Measurements from ENCODE around the gene EEF1A2. TPM values are rescaled to one million over a fixed set of nuclear protein-coding genes. Genes with fewer than 3 reads are reported as not detected.

EEF1A2 gene
- total and polyA plus RNA-seq, 10 donors = 0.39 to 1.4 (median 0.54) TPM

DNA sequence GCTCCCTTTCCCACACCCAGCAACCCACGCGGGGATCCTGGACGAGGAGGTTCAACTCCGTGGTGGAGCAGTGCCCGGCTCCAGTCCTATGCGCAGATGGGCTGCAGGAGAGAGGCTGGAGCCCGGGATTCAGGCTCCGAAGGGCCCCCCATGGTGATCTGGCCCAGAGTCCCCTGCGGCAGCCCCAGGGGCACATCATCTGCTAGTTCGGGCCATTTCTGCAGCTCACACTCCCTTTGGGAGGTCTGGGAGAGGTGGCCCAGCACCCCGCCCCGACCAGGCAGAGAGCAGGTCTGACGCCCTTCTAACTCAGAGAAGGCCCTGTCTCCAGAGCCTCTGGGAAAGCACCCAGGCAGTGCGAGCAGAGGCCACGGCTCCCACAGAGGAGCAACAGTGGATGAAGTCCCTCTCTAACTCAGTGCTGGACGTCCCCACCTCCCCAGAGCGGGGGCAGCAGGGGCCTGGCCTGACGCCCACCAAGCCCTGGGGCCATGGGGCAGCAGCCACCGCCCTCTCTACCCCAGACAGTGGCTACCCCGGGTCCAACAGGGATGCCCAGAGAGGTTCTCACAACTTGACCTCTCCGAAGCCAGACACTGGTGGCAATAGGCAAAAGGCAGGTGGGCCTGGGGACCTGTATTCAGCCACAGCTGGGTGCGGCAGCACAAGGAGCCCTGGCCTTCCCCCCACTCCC lies 29.7 kb downstream of the EEF1A2 start:
- WGBS, 5 donors = 75 to 83% (median 79%) methylated on average over 17 to 22 of the region's 22 CpGs
- H3K27ac ChIP-seq = no peak overlapping the region
- no peaks in the 10 kb centered on the region for H3K9me3 ChIP-seq
- no peak for DNase-seq
- intact Hi-C loops (cut with DNase I; ENCODE audit: low total_unique reads) = no loop called here
- peaks cover 0 to 24% (median 14%) of the 10 kb centered on the region in 6 donors for H3K4me1 ChIP-seq
- H3K27me3 ChIP-seq (replicated peaks in 1 of 7) = peaks cover 3 to 98% (median 82%) of the 10 kb centered on the region in 7 donors
- no peaks in the 10 kb centered on the region for H3K36me3 ChIP-seq
- H3K4me3 ChIP-seq = no peak overlapping the region
- TF ChIP-seq POLR2AphosphoS5 (IDR thresholded peaks at IDR 0.05) = no peak
- no peak for TF ChIP-seq POLR2A (IDR thresholded peaks at IDR 0.05)
- TF ChIP-seq, protein P1, sequence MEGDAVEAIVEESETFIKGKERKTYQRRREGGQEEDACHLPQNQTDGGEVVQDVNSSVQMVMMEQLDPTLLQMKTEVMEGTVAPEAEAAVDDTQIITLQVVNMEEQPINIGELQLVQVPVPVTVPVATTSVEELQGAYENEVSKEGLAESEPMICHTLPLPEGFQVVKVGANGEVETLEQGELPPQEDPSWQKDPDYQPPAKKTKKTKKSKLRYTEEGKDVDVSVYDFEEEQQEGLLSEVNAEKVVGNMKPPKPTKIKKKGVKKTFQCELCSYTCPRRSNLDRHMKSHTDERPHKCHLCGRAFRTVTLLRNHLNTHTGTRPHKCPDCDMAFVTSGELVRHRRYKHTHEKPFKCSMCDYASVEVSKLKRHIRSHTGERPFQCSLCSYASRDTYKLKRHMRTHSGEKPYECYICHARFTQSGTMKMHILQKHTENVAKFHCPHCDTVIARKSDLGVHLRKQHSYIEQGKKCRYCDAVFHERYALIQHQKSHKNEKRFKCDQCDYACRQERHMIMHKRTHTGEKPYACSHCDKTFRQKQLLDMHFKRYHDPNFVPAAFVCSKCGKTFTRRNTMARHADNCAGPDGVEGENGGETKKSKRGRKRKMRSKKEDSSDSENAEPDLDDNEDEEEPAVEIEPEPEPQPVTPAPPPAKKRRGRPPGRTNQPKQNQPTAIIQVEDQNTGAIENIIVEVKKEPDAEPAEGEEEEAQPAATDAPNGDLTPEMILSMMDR (IDR thresholded peaks at IDR 0.05 in 8 of 11, conservative IDR thresholded peaks at IDR 0.05 in 3 of 11) = no peak

DNA sequence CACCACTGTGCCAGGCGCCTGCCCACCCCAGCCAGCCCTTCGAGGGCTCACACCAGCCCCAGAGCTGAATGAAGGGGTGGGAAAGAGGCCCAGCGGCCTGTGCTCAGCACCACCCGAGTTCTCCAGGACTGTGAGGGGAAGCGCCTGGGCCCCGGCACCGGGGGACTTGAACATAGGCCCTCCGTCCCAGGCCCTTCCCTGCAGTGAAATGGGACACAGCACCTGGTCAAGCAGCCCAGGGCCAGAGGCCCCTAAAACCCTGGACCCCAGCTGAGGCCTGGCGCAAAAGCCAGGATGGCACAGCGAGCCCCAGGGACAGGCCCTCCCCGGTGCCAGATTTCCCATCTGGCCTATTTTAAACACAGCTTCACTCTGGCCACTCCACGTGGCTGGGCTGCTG lies 30.5 kb downstream of the EEF1A2 start:
- TF ChIP-seq, protein P1 (IDR thresholded peaks at IDR 0.05 in 8 of 11, conservative IDR thresholded peaks at IDR 0.05 in 3 of 11) = no peak
- TF ChIP-seq POLR2AphosphoS5 (IDR thresholded peaks at IDR 0.05) = no peak
- TF ChIP-seq POLR2A (IDR thresholded peaks at IDR 0.05) = no peak
- Histone ChIP-seq H3K4me1 (peaks cover 0 to 18% (median 14%) of the 10 kb centered on the region in 6 donors), H3K27me3 (replicated peaks in 1 of 7) (peaks cover 2 to 98% (median 82%) of the 10 kb centered on the region in 7 donors), H3K9me3 (no peaks in the 10 kb centered on the region), H3K4me3 (no peak overlapping the region), H3K27ac (no peak overlapping the region), H3K36me3 (no peaks in the 10 kb centered on the region)
- no peak for DNase-seq
- intact Hi-C loops (cut with DNase I; ENCODE audit: low total_unique reads) = no loop called here
- 46 to 85% (median 84%) methylated on average over 2 to 12 of the region's 12 CpGs for WGBS, 5 donors

DNA sequence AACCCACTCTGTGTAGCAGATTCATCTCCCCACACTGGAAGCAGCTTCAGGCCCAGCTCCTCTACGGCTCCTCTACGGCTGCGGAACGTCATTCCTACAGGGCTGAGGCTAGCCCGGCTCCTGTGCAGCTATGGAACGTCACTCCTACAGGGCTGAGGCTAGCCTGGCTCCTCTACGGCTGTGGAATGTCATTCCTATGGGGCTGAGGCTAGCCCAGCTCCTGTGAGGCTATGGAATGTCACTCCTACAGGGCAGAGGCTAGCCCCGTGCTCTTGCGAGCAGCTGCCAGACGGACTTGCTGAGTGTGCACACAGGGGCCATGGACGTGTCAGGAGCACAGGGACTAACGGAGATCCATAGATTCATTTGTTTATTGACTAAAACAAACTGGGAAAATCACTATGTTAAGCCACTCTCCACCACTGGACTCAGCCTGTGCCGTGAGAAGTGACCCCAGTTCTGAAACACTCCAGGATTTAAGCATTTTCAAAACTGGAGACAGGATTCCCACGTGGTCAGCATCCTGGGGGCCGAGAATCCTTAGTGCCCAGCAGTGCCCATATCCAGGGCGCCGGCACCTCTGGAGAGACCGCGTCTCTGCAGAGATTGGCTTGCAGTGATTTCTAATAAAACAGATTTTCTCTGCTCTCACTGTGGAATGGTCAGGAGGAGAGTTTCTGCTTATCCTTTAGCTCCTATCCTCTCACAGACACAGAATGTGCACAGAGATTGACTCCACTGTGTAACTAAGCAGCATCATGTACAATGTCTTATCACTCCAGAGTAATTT lies 31.4 kb downstream of the EEF1A2 start:
- Histone ChIP-seq H3K4me1 (peaks cover 0 to 17% (median 14%) of the 10 kb centered on the region in 6 donors), H3K9me3 (no peaks in the 10 kb centered on the region), H3K36me3 (no peaks in the 10 kb centered on the region), H3K27me3 (replicated peaks in 1 of 7) (peaks cover 0 to 98% (median 78%) of the 10 kb centered on the region in 7 donors), H3K4me3 (no peak overlapping the region), H3K27ac (no peak overlapping the region)
- WGBS, 5 donors = 70 to 81% (median 77%) methylated on average over 16 to 19 of the region's 19 CpGs
- no peak for TF ChIP-seq POLR2AphosphoS5 (IDR thresholded peaks at IDR 0.05)
- TF ChIP-seq, protein P1 (IDR thresholded peaks at IDR 0.05 in 8 of 11, conservative IDR thresholded peaks at IDR 0.05 in 3 of 11) = no peak
- TF ChIP-seq POLR2A (IDR thresholded peaks at IDR 0.05) = no peak
- intact Hi-C loops (cut with DNase I; ENCODE audit: low total_unique reads) = no loop called here
- no peak for DNase-seq

DNA sequence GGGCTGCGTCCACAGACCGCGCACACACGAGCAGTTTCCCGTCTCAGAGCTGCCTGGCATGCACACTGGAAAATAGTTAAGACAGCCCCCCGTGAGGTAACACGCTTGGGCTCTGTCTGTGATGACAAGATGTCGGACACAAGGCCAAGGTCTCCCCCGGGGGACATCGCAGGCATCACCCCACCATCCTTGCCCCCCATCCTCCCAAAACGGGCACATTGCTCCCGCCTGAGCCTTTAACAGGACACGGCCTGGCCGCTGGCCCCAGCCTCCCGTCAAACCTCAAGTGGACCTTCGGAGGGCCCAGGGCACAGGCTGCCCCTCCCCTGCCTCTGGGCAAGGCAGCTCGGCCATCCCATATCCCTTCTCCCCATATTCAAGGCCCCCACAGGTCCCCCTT lies 32.0 kb downstream of the EEF1A2 start:
- intact Hi-C loops (cut with DNase I; ENCODE audit: low total_unique reads) = no loop called here
- H3K4me3 ChIP-seq = no peak overlapping the region
- H3K9me3 ChIP-seq = no peaks in the 10 kb centered on the region
- peaks cover 0 to 98% (median 72%) of the 10 kb centered on the region in 7 donors for H3K27me3 ChIP-seq (replicated peaks in 1 of 7)
- H3K36me3 ChIP-seq = no peaks in the 10 kb centered on the region
- WGBS, 5 donors = 78 to 89% (median 83%) methylated on average over 13 to 17 of the region's 17 CpGs
- peaks cover 0 to 12% (median 9%) of the 10 kb centered on the region in 6 donors for H3K4me1 ChIP-seq
- no peak for DNase-seq
- no peak for TF ChIP-seq POLR2A (IDR thresholded peaks at IDR 0.05)
- TF ChIP-seq, protein P1 (IDR thresholded peaks at IDR 0.05 in 8 of 11, conservative IDR thresholded peaks at IDR 0.05 in 3 of 11) = no peak
- H3K27ac ChIP-seq = no peak overlapping the region

Data from spleen (tissue), 11 donors.